Esophagus mucosa (tissue), 1 donor: ENCODE results near the gene SPOCK3. TPM values are rescaled to one million over a fixed set of nuclear protein-coding genes. Genes with fewer than 3 reads are reported as not detected.
"Not testable (repeated sequence)": the region's sequence is repeated elsewhere in the genome, so short reads cannot be mapped to it uniquely, and the experiment has no call there.

Experiments used
- ATAC-seq: fragments of 200-7000 bp; cut with Tn5 transposase; one replicate; pipeline ENCODE4 v1.9.1; 2020
- total RNA-seq: library from RNA; stranded (reverse); gene quantifications from one replicate; pipeline ENCODE4 v1.2.4, GENCODE V29; 2023
- donor health status: DM: yes; HTN: yes; CAD: no.

SPOCK3 gene
- total RNA-seq, 1 donor from 2014 or later = not detected

DNA sequence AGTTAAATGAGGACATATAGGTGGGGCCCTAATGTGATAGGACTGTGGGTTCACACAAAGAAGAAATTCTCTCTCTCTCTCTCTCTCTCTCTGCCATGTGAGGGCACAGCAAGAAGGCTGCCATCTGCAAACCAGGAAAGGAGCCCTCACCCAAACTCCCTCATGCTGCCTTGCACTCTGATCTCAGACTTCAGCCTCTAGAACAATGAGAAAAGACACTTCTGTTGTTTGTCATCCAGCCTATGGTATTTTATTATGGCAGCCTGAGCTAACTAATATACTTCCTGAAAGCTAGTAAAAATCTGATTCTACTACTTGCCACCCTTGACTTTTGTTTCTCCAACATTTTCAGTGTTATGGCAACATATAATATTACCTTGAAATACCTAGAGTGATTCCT lies 425.9 kb downstream of the SPOCK3 start:
- no peak for ATAC-seq

DNA sequence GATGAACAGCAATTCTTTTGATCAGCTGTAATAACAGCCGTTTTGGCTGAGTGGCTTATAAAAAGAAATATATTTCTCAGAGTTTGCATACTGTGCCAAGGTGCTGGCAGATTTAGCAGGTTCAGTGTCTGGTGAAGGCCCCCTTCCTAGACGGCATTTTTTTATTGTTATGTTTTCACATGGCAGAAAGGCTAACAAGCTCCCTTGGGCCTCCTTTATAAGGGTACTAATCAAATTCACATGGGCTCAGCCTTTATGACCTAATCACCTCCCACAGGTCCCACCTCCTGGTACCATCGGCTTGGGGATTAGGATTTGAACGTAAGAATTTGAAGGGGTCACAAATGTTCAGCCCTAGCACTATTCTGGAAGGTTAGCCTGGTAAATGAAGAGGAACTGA lies 431.9 kb downstream of the SPOCK3 start:
- ATAC-seq = no peak

DNA sequence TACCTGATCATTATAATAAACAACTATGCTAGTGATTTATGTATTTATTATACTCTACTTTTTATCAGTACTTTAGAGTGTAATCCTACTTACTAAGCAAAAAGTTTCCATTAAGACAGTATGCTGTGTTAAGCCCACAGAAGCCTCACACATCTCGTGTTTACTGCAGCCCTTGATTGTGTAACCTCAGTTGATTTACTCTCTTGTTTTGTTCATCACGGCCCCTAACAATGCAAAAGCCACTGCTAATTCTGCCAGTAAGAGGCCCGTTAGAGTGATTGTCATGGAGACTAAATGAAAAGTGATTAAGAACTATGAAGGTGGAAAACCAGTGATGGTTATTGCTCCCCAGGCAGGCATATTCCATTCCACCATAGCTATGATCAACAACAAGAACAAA lies 436.2 kb downstream of the SPOCK3 start:
- ATAC-seq = no peak

DNA sequence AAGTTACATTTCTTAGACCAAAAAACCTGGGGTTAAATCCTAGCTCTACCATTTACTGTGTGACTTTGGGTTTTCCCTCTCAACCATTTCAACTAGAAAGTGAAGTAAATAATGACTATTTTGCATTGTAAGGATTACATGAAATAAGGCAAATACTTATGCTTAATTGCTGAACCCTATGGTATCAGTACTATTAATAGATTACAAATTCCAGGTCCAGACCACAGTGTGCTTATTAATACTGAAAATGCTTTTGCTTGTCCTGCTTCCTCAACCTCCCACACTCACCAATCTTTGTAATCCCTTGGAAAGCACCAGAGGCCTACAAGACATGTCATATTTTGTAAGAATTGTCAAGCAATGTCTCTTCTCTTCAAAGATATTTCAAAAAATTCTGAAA lies 456.5 kb downstream of the SPOCK3 start:
- ATAC-seq = no peak

DNA sequence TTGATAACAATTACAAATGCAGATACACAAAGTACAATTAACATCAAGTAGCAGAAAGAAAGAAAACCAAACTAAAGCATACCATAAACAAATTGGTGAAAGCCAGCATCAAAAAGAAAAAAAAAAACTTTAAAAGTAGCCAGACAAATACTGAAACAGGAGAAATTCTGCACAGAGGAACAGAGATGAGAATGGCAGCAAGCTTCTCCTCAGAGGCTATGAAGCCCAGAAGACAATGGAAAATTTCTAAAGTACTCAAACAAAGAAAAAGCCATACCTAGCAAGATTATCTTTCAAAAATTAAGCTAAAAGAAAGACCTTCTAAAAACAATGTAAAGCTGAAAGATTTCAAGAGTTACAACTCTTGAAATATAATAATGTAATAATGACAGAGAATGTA lies 471.3 kb downstream of the SPOCK3 start:
- no peak for ATAC-seq

DNA sequence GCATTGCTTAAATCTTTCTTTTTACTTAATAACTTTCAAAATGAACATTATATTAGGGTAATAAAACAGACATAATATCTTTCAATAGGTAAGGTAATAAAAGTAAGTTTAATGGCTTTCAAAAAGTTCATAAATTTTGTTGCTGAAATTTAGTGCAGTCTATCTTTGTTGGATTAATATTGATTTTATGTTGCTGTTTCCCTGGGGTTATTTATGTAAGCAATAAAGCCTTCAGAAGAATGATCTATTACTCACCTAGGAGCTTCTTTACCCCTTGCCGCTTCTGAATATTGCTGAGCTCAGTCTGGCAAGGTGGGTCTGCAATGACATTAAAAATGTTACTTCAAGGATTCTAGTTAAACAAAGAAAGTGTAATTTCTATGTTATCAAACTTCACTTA lies 492.6 kb downstream of the SPOCK3 start:
- ATAC-seq = no peak

DNA sequence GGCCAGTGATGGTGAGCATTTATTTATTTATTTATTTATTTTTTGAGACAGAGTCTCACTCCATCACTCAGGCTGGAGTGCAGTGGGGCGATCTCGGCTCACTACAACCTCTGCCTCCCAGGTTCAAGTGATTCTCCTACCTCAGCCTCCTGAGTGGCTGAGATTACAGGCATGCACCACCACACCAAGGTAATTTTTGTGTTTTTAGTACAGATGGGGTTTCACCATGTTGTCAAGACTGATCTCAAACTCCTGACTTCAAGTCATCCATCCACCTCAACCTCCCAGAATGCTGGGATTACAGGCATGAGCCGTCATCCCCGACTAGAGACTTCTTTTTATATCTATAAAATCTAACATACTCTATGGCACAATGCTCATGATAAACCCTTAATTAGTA lies 495.1 kb downstream of the SPOCK3 start:
- ATAC-seq = not testable (repeated sequence)

DNA sequence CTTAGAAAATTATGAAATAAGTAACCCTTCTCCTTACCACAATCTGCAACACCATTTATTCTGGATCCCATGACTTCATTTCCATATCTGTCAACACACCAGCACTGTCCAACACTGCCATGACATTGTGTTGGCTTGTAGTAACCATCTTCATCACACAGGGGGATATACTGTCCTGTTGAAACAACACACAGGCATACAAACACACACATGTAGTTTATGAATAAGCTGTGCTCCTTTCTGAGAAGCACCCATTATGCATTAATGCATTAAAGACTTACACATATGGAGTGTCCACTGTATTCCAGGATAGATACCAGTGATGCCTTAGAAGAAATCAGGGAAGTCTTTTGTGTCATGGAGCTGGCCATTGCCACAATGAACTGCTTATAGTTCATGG lies 496.9 kb downstream of the SPOCK3 start:
- no peak for ATAC-seq

DNA sequence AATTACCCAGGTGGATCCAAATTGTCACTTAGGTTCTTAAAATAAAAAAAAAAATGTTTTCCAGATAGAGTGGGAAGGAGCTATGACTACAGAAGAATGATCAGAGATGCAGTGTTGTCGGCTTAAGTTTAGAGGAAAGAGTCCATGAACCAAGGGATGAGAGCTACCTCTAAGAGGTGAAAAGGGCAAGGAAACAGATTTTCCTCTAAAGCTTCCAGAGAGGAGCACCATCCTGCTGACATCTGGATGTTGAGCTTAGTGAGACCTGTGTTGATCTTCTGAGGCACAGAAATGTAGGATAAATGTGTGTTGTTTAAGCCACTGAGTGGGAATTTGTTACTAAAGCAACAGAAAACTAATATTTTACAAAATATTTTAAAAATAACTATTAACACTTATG lies 498.7 kb downstream of the SPOCK3 start:
- ATAC-seq = no peak

DNA sequence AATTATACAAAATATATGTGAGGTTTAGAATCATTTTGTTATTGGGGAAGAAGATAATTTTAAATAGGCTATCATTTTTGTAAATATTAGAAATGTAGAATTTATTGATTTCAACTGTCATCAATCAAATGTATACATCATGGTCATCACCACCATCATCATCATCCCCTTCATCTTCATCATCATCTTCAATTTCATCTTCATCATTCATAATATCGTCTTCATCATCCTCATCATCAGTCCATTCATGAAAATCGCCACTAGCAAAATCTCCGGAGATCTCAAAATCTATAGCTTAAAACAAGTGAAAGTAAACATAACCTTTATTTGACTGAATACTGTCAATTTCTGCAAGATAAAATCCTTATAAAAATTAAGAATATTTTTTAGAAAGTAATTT lies 499.5 kb downstream of the SPOCK3 start:
- no peak for ATAC-seq

DNA sequence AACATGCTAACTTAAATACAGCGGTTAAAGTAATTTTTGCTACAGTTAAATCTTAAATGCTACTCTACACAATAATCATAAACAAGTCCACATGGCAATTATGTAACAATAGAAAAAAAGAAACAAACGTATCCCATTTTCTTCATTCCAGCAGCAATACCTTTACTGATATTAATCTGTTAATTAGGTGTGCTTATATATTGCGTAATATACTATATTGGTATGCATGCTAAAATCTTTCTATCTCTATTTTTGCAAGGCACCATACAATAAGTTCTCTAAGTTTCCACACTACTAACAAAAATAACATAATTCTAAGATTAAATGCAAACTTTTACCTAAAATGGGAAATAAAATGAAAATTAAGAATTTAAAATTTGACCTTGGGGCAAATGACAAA lies 500.6 kb downstream of the SPOCK3 start:
- no peak for ATAC-seq

DNA sequence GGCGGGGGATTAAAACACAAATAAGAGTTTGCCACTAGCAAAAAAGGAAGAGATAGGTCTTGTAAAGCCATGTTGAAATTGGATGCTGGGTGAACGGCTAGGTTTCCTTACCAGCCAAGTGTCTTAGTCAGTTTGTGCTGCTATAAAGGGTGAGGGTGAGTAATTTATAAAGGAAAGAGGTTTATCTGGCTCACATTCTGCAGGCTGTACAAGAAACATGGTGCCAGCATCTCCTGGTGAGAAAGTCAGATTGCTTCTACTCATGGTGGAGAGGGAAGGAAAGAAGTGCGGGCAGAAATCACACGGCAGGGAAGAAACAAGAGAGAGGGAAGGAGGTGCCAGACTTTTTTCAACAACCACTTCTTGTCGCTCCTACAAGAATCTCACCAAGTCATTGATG lies 507.5 kb downstream of the SPOCK3 start:
- no peak for ATAC-seq

DNA sequence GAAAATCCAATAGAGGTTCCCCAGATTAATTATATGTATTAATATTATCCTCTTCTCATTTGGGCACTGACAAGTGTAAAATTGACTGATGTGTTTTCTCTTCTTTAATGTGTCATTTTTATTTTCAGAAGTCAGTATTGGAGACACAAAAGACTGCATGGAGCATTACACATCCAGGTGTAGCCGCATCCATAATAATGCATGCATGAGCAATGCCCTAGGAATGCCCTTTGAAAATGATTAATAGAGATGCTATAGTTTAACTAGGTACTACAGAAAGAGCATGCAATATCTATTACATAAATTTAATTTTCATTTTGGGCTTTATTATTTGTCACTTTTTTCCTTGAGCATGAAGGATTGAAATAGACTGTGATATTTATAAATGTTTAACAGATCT lies 509.9 kb downstream of the SPOCK3 start:
- ATAC-seq = no peak

DNA sequence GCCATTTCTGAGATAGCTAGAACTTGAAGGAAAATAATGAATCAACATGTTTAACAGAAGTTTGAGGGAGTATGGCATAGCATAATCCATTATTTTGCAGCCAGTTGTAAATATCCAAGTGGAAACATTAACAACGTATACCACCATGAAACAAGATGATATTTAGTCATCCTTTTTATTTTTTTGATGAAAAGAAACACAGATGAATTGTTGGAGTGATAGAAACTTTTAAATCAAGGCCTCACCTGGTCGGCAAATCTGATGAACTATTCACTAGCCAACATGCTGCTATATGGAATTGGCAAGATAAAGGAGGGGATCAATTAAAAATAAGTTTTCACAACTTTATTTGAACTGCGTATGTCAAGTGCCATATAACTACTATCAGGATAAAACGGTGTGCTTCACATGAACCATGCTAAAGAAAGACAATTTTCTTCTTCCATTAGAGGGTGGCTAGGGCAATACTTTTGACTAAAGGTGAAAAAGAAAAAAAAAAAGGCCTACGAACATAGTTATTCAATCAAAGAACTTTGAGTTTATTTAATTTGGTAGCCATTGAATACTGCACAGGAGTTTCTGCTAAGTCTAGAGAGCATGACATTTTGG lies 510.7 kb downstream of the SPOCK3 start:
- ATAC-seq = no peak

DNA sequence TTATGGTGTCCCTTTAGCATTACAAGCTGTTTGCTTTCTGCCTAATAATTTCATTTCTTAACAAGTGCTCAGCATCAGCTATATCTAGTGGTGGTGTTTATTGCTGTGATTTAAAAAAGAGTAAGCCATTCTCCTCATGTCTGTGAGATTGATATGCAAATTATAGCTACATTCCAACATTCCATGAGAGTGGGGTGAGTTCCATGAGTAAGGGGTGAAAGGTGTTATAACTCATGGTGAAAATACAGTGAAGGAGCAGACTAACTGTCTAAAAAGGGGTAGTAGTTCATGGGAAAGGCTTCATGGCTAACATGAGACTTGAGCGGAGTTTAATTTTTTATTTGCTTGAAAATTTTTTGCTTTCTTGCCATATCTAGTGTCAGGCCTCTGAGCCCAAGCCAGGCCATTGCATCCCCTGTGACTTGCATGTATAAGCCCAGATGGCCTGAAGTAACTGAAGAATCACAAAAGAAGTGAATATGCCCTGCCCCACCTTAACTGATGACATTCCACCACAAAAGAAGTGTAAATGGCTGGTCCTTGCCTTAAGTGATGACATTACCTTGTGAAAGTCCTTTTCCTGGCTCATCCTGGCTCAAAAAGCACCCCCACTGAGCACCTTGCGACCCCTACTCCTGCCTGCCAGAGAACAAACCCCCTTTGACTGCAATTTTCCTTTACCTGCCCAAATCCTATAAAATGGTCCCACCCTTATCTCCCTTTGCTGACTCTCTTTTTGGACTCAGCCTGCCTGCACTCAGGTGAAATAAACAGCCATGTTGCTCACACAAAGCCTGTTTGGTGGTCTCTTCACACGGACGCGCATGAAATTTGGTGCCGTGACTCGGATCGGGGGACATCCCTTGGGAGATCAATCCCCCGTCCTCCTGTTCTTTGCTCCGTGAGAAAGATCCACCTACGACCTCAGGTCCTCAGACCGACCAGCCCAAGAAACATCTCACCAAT lies 518.3 kb downstream of the SPOCK3 start:
- ATAC-seq = not testable (repeated sequence)

DNA sequence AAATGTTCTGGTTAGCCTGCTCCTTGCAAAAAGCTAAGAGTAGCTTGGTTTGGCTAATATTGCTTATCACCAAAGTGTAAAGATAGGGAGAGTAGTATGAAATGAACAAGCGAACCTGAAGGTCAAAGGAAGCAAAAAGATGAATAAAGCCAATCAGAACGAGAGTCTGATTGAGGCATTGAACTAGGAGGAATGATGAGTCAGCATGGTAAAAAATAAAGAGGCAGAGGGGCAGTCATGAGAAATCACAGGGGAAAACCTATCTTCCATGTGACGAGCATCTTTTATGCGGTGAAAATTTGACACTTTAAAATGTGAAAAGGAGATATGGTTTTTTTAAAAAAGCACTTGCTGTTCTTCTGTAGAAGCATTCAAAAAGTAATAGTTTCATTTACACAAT lies 533.7 kb downstream of the SPOCK3 start:
- no peak for ATAC-seq

DNA sequence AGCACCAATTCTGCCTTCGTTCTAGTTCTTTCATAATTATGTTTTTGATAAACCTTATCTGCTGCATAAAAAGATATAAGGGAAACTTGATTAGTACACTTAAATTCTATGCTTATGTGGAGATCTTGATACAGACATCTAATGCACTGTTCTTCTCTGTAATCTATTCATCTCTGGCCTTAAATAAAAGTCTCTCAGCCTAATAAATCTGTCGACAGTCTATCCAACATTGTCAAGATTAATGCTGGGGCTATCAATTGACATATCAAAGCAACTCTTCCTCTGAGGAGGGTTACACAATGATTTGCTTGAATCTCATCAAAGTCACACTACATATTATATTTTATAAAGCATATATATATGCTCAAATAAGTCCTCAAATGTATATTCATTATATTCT lies 545.5 kb downstream of the SPOCK3 start:
- no peak for ATAC-seq

DNA sequence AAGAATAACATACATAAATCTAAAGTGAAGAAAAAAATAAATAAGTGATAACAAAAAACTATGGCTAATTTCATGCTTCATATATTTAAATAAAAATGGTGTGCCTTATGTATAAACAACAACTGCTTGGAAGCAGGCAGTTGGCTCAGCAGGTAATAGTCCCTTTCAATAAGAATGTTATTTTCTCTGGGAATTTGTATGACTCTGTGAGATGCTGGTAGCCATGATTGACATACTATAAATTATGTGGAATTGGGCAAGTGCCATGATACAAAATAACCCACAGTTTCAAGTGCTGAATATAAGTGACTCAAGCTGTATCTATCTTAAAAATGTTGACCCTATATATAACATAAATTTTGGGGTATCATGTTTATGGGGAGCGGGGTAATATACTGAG lies 546.5 kb downstream of the SPOCK3 start:
- ATAC-seq = no peak
